ENCODE results near the gene WDR73. TPM values are rescaled to one million over a fixed set of nuclear protein-coding genes. Genes with fewer than 3 reads are reported as not detected.
A peak's percentile ranks its signal among the peaks of the same experiment; 100 is the strongest.

The WDR73 gene
- 65.7 and 69.8 TPM in 2 replicates for total RNA-seq
- long read RNA-seq, full-length matches to known transcripts = 252 of 372 reads
- long read RNA-seq, partial matches to known transcripts = 34 of 372 reads
- long read RNA-seq, other reads (novel, unspliced or antisense) = 86 of 372 reads

DNA sequence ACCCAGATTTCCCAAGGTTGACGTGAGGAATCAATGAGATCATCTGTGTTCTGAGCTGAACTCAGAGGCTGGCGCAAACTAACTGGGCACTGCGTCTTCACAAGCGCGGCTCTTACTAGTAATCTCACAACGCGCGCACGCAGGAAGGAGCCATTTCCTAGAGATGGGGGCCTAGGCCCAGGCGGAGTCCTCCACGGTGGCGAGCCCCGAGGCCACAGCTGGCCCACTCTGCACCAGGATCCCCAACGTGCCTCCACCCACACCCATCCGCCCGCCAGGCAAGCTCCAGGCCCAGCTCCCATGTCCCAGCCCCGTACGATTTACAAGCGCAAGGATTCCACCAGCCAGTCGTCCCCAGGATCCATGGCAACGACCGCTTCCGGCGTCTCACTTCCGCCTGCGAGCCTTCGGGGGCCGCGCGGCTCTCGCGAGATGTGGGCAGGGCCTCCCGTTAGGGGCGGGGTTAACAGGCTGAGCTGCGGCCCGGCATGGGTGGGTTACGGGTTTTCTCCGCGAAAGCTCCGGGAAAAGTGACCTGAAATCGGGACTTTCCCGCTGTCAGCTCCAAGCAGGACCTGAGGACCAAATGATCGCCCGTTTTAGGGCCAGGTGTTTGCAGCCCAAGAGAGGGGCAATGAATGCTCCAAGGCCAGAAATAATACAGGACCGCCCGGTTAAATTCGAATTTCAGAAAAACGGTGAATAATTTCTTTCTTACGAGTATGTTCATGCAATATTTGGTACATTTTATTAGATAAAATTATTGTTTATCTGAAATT, at the start of gene WDR73:
TSS of gene WDR73 (minus strand) at position 374 of the 779 bp plus-strand sequence. CDS start at position 365, 9 bp downstream.
- peak within 1 kb of the TSS; percentile 99 for H3K4me3 Mint-ChIP-seq (ENCODE audit: low read depth)
- H3K4me1 Mint-ChIP-seq (ENCODE audit: low read depth) = peaks cover 18% of the 10 kb centered on the region
- H3K27ac Mint-ChIP-seq = peak within 1 kb of the TSS; percentile 98
- TF ChIP-seq CTCF (IDR thresholded peaks at IDR 0.05; ENCODE audit: unreplicated experiment) = no peak
- H3K36me3 Mint-ChIP-seq (ENCODE audit: insufficient read depth) = peaks cover 10% of the 10 kb centered on the region
- H3K9me3 Mint-ChIP-seq (ENCODE audit: low read depth) = no peaks in the 10 kb centered on the region
- DNase-seq (ENCODE audit: low spot score, unreplicated experiment) = peak; percentile 94
- peaks cover 14% of the 10 kb centered on the region for H3K27me3 Mint-ChIP-seq

DNA sequence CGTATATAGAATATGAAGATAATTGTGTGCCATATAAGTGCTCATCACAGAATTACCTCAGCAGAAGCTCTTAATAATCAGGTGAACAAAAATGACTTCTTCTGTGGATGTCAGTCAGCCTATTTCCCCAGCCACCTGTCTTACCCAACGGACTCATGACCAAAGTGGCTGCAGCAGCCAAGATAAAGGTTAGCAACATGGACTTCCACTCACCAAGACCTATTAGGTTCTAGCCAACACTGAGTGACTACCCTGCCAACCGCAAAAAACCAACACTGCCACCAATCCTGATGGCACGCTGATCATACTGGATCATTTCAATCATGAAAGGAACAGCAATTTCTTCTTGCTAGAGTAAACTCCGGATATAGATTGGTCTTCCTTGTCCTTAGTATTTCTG, 49.7 kb upstream of the WDR73 start:
- no peak for DNase-seq (ENCODE audit: low spot score, unreplicated experiment)
- H3K27ac Mint-ChIP-seq = peak overlapping the region; percentile 86
- no peak for TF ChIP-seq CTCF (IDR thresholded peaks at IDR 0.05; ENCODE audit: unreplicated experiment)
- H3K4me1 Mint-ChIP-seq (ENCODE audit: low read depth) = peaks cover 1% of the 10 kb centered on the region
- no peak overlapping the region for H3K4me3 Mint-ChIP-seq (ENCODE audit: low read depth)
- no peaks in the 10 kb centered on the region for H3K27me3 Mint-ChIP-seq
- peaks cover 8% of the 10 kb centered on the region for H3K36me3 Mint-ChIP-seq (ENCODE audit: insufficient read depth)
- no peaks in the 10 kb centered on the region for H3K9me3 Mint-ChIP-seq (ENCODE audit: low read depth)

DNA sequence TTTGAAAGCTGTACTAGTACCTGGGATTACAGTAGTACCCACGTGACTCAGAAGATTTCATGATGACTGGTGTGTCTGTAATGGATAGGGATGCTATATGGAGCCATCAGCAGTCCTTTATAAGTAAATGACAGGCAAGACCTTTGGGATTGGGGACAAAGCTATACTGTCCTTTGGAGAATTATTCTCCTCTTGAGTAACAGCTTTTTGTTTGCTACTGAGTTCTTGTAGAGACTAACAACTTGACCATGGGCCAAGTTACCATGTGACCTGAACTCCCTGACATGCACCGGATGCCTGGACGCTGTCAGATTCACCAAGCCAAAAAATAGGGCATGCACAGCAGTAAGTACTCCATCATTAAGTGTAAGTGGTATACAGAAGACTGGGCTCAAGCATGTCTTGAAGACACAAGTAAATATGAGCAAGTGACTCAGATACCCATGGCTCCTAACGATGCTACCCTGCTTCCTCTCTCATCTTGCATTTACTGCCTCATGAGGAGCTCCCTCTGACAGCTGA, 48.9 kb upstream of the WDR73 start:
- TF ChIP-seq CTCF (IDR thresholded peaks at IDR 0.05; ENCODE audit: unreplicated experiment) = no peak
- peaks cover 3% of the 10 kb centered on the region for H3K36me3 Mint-ChIP-seq (ENCODE audit: insufficient read depth)

GRCh38 chr15:84699538-84700191, 45.6 kb upstream of the WDR73 start:
- peak overlapping the region; percentile 52 for H3K27ac Mint-ChIP-seq

More for the DNA sequence above, 48.9 kb upstream of the WDR73 start:
- Mint-ChIP-seq H3K4me3 (ENCODE audit: low read depth) (no peak overlapping the region), H3K9me3 (ENCODE audit: low read depth) (no peaks in the 10 kb centered on the region), H3K4me1 (ENCODE audit: low read depth) (no peaks in the 10 kb centered on the region), H3K27me3 (no peaks in the 10 kb centered on the region), H3K27ac (no peak overlapping the region)
- no peak for DNase-seq (ENCODE audit: low spot score, unreplicated experiment)

More at GRCh38 chr15:84699538-84700191, 45.6 kb upstream of the WDR73 start:
- no peaks in the 10 kb centered on the region for H3K27me3 Mint-ChIP-seq
- no peak for DNase-seq (ENCODE audit: low spot score, unreplicated experiment)
- TF ChIP-seq CTCF (IDR thresholded peaks at IDR 0.05; ENCODE audit: unreplicated experiment) = no peak
- H3K36me3 Mint-ChIP-seq (ENCODE audit: insufficient read depth) = peaks cover 3% of the 10 kb centered on the region
- H3K4me3 Mint-ChIP-seq (ENCODE audit: low read depth) = no peak overlapping the region
- H3K4me1 Mint-ChIP-seq (ENCODE audit: low read depth) = peaks cover 5% of the 10 kb centered on the region
- no peaks in the 10 kb centered on the region for H3K9me3 Mint-ChIP-seq (ENCODE audit: low read depth)
